Spleen (tissue), 7 donors: Measurements from ENCODE around the gene SLC25A29.

Source experiments
- POLR2A ChIP-seq, 3 donors: fragments of 450-650 bp; IDR thresholded peaks; one replicate each; pipeline ENCODE4 v1.5.1; 2017; ENCODE audit warnings: antibody characterized with exemption in 3 of 3, mild to moderate bottlenecking in 1 of 3
- TF ChIP-seq, protein P1 (sequence below), 11 experiments: fragments of 200-600 bp in 7 of 11; fragments of 450-650 bp in 4 of 11; sonication (generic) in 4 of 11; IDR thresholded peaks in 8 of 11; conservative IDR thresholded peaks in 3 of 11; 1 replicate in 7 of 11; 2 replicates in 4 of 11; pipeline versions ENCODE4 v1.4.0 to v1.8.0; 2016 to 2021; ENCODE audit warnings: antibody characterized with exemption in 11 of 11, inconsistent platforms in 4 of 11, mild to moderate bottlenecking in 1 of 11
- donor health status: DM: no; HTN: no; CAD: no; lungs with moderate emphysema.
- donor health status: DM: no; HTN: no; CAD: no.
- donor health status: DM: no; HTN: no; CAD: no.

DNA sequence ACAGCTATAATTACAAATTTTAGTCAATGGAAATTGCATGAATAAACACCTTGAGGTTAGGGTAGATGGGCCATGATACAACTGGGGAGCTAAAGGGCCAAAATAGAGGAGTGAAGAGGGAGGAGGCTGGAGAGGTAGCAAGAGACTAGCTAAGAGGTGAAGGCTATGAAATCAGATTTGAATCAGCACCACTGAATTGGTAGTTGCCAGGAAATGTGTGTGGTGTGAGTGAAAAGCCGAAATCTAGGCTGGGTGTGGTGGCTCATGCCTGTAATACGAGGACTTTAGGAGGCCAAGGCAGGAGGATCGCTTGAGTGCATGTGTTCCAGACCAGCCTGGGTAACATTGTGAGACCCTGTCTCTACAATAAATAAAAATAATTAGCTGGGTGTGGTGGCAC, 44.6 kb downstream of the SLC25A29 start:
- TF ChIP-seq, protein P1, sequence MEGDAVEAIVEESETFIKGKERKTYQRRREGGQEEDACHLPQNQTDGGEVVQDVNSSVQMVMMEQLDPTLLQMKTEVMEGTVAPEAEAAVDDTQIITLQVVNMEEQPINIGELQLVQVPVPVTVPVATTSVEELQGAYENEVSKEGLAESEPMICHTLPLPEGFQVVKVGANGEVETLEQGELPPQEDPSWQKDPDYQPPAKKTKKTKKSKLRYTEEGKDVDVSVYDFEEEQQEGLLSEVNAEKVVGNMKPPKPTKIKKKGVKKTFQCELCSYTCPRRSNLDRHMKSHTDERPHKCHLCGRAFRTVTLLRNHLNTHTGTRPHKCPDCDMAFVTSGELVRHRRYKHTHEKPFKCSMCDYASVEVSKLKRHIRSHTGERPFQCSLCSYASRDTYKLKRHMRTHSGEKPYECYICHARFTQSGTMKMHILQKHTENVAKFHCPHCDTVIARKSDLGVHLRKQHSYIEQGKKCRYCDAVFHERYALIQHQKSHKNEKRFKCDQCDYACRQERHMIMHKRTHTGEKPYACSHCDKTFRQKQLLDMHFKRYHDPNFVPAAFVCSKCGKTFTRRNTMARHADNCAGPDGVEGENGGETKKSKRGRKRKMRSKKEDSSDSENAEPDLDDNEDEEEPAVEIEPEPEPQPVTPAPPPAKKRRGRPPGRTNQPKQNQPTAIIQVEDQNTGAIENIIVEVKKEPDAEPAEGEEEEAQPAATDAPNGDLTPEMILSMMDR (IDR thresholded peaks at IDR 0.05 in 8 of 11, conservative IDR thresholded peaks at IDR 0.05 in 3 of 11), result no peak
- no peak for TF ChIP-seq POLR2A (IDR thresholded peaks at IDR 0.05)
